HepG2 (cell line): ENCODE measurements around the gene GJA10. TPM values are rescaled to one million over a fixed set of nuclear protein-coding genes. Genes with fewer than 3 reads are reported as not detected.

ENCODE experiments used
- ATAC-seq: fragments of 200-7000 bp; cut with Tn5 transposase; 3 replicates; pipeline ENCODE4 v1.9.1; 2020; ENCODE audit warnings: mild to moderate bottlenecking, moderate library complexity
- Bru-seq: library from RNA; stranded (reverse); fragments of 400-500 nt; gene quantifications from one replicate; lab custom pipeline; 2021; lab: Mats Ljungman, UMichigan
- BruChase-seq, 2 experiments: library from RNA; stranded (reverse); fragments of 400-500 nt; gene quantifications; one replicate each; lab custom pipeline; 2021; lab: Mats Ljungman, UMichigan
- BruUV-seq: library from RNA; stranded (reverse); fragments of 400-500 nt; replicated peaks from 2 replicates; lab custom pipeline; 2021; lab: Mats Ljungman, UMichigan
- CTCF ChIA-PET: fragments of 300-600 bp; formaldehyde crosslinking; extraction: SDS; loops from one replicate; lab custom pipeline; 2021; ENCODE audit warnings: low total read pairs, inconsistent platforms, low intra/inter-chr PET ratio; lab: Yijun Ruan, JAX
- POLR2A ChIA-PET: fragments of 350-600 bp; sonication (Branson Sonifier 250); formaldehyde crosslinking; loops from one replicate; lab custom pipeline; 2020; ENCODE audit warnings: antibody characterized with exemption, inconsistent platforms; lab: Yijun Ruan, JAX
- DNase-seq: peaks from one replicate; pipeline ENCODE4 v3.0.0-alpha.2; 2015; ENCODE audit warnings: low spot score
- FAIRE-seq: peaks from 3 replicates; lab custom pipeline; 2011; peaks lifted over from hg19 to GRCh38; lab: Jason Lieb, UNC
- H2AFZ ChIP-seq: one replicate; pipeline ENCODE4 v1.6.1; 2011; ENCODE audit warnings: low read length, inconsistent platforms
- H3K27ac ChIP-seq: fragments of 300-600 bp; 3 replicates; pipeline ENCODE4 v1.8.0; 2011; ENCODE audit warnings: mixed run types, mild to moderate bottlenecking, mixed read lengths, low read length, inconsistent platforms; ENCODE audit not compliant: insufficient read depth; ENCODE audit errors: extremely low read length
- H3K27me3 ChIP-seq, 2 experiments: fragments of 200-600 bp in 1 of 2; 2 replicates in 1 of 2; 3 replicates in 1 of 2; pipeline versions ENCODE4 v1.6.0 to v1.8.0; 2011; ENCODE audit warnings: low read length in 2 of 2, mild to moderate bottlenecking in 2 of 2, moderate library complexity in 2 of 2, inconsistent platforms in 1 of 2; ENCODE audit not compliant: insufficient read depth in 2 of 2, control insufficient read depth in 1 of 2
- H3K36me3 ChIP-seq, 2 experiments: fragments of 200-600 bp in 1 of 2; replicated peaks in 1 of 2; 2 replicates in 1 of 2; 3 replicates in 1 of 2; pipeline versions ENCODE4 v1.5.1 to v1.8.0; 2011; ENCODE audit warnings: low read length in 2 of 2, inconsistent platforms in 1 of 2; ENCODE audit not compliant: insufficient read depth in 2 of 2, control insufficient read depth in 1 of 2
- H3K4me1 ChIP-seq: 2 replicates; pipeline ENCODE4 v1.5.1; 2012; ENCODE audit warnings: low read length, inconsistent platforms; ENCODE audit not compliant: insufficient read depth
- H3K4me2 ChIP-seq: 2 replicates; pipeline ENCODE4 v1.6.0; 2011; ENCODE audit warnings: low read depth, low read length, inconsistent platforms
- H3K4me3 ChIP-seq, 3 experiments: fragments of 200-600 bp in 1 of 3; sonication (generic), shearing (Covaris generic) in 1 of 3; replicated peaks in 1 of 3; 2 replicates each; pipeline ENCODE4 v1.5.1; 2011 to 2016; ENCODE audit warnings: low read length in 3 of 3, inconsistent platforms in 2 of 3, low read depth in 2 of 3, mild to moderate bottlenecking in 2 of 3, control low read depth in 1 of 3, mixed read lengths in 1 of 3; ENCODE audit not compliant: insufficient read depth in 1 of 3
- H3K79me2 ChIP-seq: one replicate; pipeline ENCODE4 v1.6.1; 2011; ENCODE audit warnings: low read length, inconsistent platforms; ENCODE audit not compliant: insufficient read depth
- H3K9ac ChIP-seq: 2 replicates; pipeline ENCODE4 v1.6.0; 2011; ENCODE audit warnings: mild to moderate bottlenecking, low read depth, low read length, inconsistent platforms; ENCODE audit not compliant: insufficient read depth
- H3K9me3 ChIP-seq: 2 replicates; pipeline ENCODE4 v1.5.1; 2012; ENCODE audit warnings: mild to moderate bottlenecking, low read length
- H4K20me1 ChIP-seq: 2 replicates; pipeline ENCODE4 v1.6.0; 2011; ENCODE audit warnings: inconsistent platforms, mild to moderate bottlenecking, low read length, moderate library complexity; ENCODE audit not compliant: insufficient read depth
- ATF6 ChIP-seq: sonication (generic); formaldehyde crosslinking; conservative IDR thresholded peaks from 2 replicates; pipeline ENCODE4 v1.4.0; 2020; ENCODE audit warnings: missing genetic modification reagents
- USF2 ChIP-seq, 2 experiments: sonication (generic) in 1 of 2; formaldehyde crosslinking in 1 of 2; IDR thresholded peaks; 2 replicates each; pipeline versions ENCODE4 v1.5.1 to v1.6.1; 2011 to 2020; ENCODE audit warnings: borderline replicate concordance in 1 of 2, low read depth in 1 of 2, low read length in 1 of 2, mild to moderate bottlenecking in 1 of 2, missing genetic modification reagents in 1 of 2, moderate library complexity in 1 of 2
- ZNF501 ChIP-seq: sonication (generic); formaldehyde crosslinking; IDR thresholded peaks from 2 replicates; pipeline ENCODE4 v1.5.1; 2020; ENCODE audit warnings: mild to moderate bottlenecking, moderate library complexity, missing genetic modification reagents
- ZNF710 ChIP-seq: sonication (generic); formaldehyde crosslinking; IDR thresholded peaks from 2 replicates; pipeline ENCODE4 v1.5.0; 2020; ENCODE audit warnings: mild to moderate bottlenecking, missing genetic modification reagents, borderline replicate concordance
- WGBS: methylation state at CpG from one replicate; pipeline ENCODE4 v1.1.6; 2017; ENCODE audit warnings: low lambda C conversion rate; 5-methylcytosine and 5-hydroxymethylcytosine counted together
- in situ Hi-C: cut with HindIII; loops from 2 replicates; pipeline ENCODE4 v1.10.0; 2017; ENCODE audit warnings: low pct_unique_long_range_greater_than_20kb; ENCODE audit not compliant: extremely low pct_ligation_motif_present
- intact Hi-C: fragments of 100-400 bp; cut with micrococcal nuclease; formaldehyde crosslinking; loops from one replicate; pipeline ENCODE4 v1.10.0; 2022; ENCODE audit not compliant: unreplicated experiment
- long read RNA-seq, 2 experiments: library from RNA in 1 of 2; library from polyadenylated mRNA in 1 of 2; stranded (forward) in 1 of 2; unstranded in 1 of 2; transcript quantifications; one replicate each; pipeline ENCODE4 v2.0.0, GENCODE V29; 2019 to 2022
- polyA minus RNA-seq, 3 experiments: library from RNA; depleted of rRNA, polyadenylated mRNA; stranded (reverse); fragments of >200 nt; gene quantifications; 2 replicates each; pipeline ENCODE4 v1.2.3, GENCODE V29; 2011; ENCODE audit warnings: low replicate concordance in 1 of 3
- polyA plus RNA-seq, 8 experiments: library from polyadenylated mRNA; depleted of rRNA in 3 of 8; stranded (reverse) in 7 of 8; unstranded in 1 of 8; fragments of >200 nt; fragmentation: Illumina TruSeq in 4 of 8; extraction: Trizol in 4 of 8; gene quantifications; 2 replicates each; pipeline versions ENCODE4 v1.2.1 to v1.2.3, GENCODE V29; 2011 to 2016; ENCODE audit warnings: low read depth in 4 of 8, missing spikeins in 1 of 8, mixed read lengths in 1 of 8; ENCODE audit not compliant: insufficient read depth in 1 of 8
- total RNA-seq, 5 experiments: library from RNA; depleted of rRNA; stranded (reverse); fragments of >200 nt; fragmentation: Illumina TruSeq; extraction: Trizol; gene quantifications; 2 replicates each; pipeline ENCODE4 v1.2.3, GENCODE V29; 2016; ENCODE audit warnings: low read depth in 1 of 5

The GJA10 gene
- total RNA-seq (2016; rRNA removed; fragmentation: Illumina TruSeq; extraction: Trizol): not detected in 2 replicates
- not detected in 2 replicates for total RNA-seq (2016; cell fraction: cytosol; rRNA removed; fragmentation: Illumina TruSeq; extraction: Trizol; ENCODE audit: low read depth)
- not detected in 2 replicates for total RNA-seq (2016; cell fraction: insoluble cytoplasmic fraction; rRNA removed; fragmentation: Illumina TruSeq; extraction: Trizol)
- not detected in 2 replicates for total RNA-seq (2016; cell fraction: membrane; rRNA removed; fragmentation: Illumina TruSeq; extraction: Trizol)
- total RNA-seq (2016; cell fraction: nucleus; rRNA removed; fragmentation: Illumina TruSeq; extraction: Trizol): not detected in 2 replicates
- polyA plus RNA-seq (2011; rRNA removed): not detected in 2 replicates
- polyA plus RNA-seq (2011; cell fraction: cytosol; rRNA removed): not detected in 2 replicates
- not detected in 2 replicates for polyA plus RNA-seq (2011; cell fraction: nucleus; rRNA removed)
- not detected in 2 replicates for polyA plus RNA-seq (2012)
- not detected in 2 replicates for polyA plus RNA-seq (2016; cell fraction: cytosol; fragmentation: Illumina TruSeq; extraction: Trizol; ENCODE audit: low read depth)
- not detected in 2 replicates for polyA plus RNA-seq (2016; cell fraction: insoluble cytoplasmic fraction; fragmentation: Illumina TruSeq; extraction: Trizol; ENCODE audit: low read depth)
- not detected in 2 replicates for polyA plus RNA-seq (2016; cell fraction: membrane; fragmentation: Illumina TruSeq; extraction: Trizol; ENCODE audit: low read depth)
- not detected in 2 replicates for polyA plus RNA-seq (2016; cell fraction: nucleus; fragmentation: Illumina TruSeq; extraction: Trizol; ENCODE audit: insufficient read depth, low read depth)
- polyA minus RNA-seq (2011; rRNA and poly(A)+ RNA removed; ENCODE audit: low replicate concordance): not detected in 2 replicates
- not detected in 2 replicates for polyA minus RNA-seq (2011; cell fraction: cytosol; rRNA and poly(A)+ RNA removed)
- not detected in 2 replicates for polyA minus RNA-seq (2011; cell fraction: nucleus; rRNA and poly(A)+ RNA removed)
- not detected for Bru-seq, nascent RNA
- not detected for BruChase-seq, experiment 1, labeled RNA remaining after a 6-hour chase
- percentile 4 among the genes with signal in this experiment for BruChase-seq, experiment 2, labeled RNA remaining after a 2-hour chase
- long read RNA-seq, experiment 1: 0 reads
- long read RNA-seq, experiment 2: 0 reads

- no peak within 1 kb of the TSS for H2AFZ ChIP-seq
- 0% methylated on average over 1 of the region's 1 CpG for WGBS
- POLR2A ChIA-PET: no interaction called here
- no peaks in the 10 kb centered on the region for H3K4me1 ChIP-seq
- no TSS peak for BruUV-seq
- CTCF ChIA-PET: no interaction called here
- no peak for FAIRE-seq
- no peaks in the 10 kb centered on the region for H3K79me2 ChIP-seq
- H3K27ac ChIP-seq: no peak within 1 kb of the TSS
- no peaks in the 10 kb centered on the region for H3K36me3 ChIP-seq
- H4K20me1 ChIP-seq: no peaks in the 10 kb centered on the region
- H3K4me2 ChIP-seq: no peak within 1 kb of the TSS
- no peak within 1 kb of the TSS for H3K9ac ChIP-seq
- no peak within 1 kb of the TSS for H3K4me3 ChIP-seq
- DNase-seq: no peak
- H3K9me3 ChIP-seq: no peaks in the 10 kb centered on the region
- TF ChIP-seq ATF6 (CRISPR knock-in tag) (no peak), ZNF710 (CRISPR knock-in tag) (no peak), USF2 (IDR thresholded peaks at IDR 0.05; ENCODE audit: low read depth, low read length) (no peak), USF2 (CRISPR knock-in tag; IDR thresholded peaks at IDR 0.05; ENCODE audit: borderline replicate concordance) (no peak), ZNF501 (CRISPR knock-in tag) (no peak)
- in situ Hi-C loops (no loop called here), intact Hi-C loops (no loop called here)
- H3K27me3 ChIP-seq: peaks cover 0 to 1% of the 10 kb centered on the region in 2 experiments; a peak in 2 of 5 replicates
- no peak for ATAC-seq
Observed at GRCh38 chr6:89894169-89894568, at the start of gene GJA10. GJA10 (plus strand) TSS chr6:89894469; CDS start chr6:89894469, 0 bp downstream.
